GM18858 (cell line): ENCODE measurements around the gene INPP5K.
"Not testable (repeated sequence)": the region's sequence is repeated elsewhere in the genome, so short reads cannot be mapped to it uniquely, and the experiment has no call there.

Experiments
- ATAC-seq: cut with Tn5 transposase; IDR thresholded peaks from one replicate; pipeline ENCODE4 v1.9.1; 2021; ENCODE audit not compliant: unreplicated experiment

The INPP5K gene

DNA sequence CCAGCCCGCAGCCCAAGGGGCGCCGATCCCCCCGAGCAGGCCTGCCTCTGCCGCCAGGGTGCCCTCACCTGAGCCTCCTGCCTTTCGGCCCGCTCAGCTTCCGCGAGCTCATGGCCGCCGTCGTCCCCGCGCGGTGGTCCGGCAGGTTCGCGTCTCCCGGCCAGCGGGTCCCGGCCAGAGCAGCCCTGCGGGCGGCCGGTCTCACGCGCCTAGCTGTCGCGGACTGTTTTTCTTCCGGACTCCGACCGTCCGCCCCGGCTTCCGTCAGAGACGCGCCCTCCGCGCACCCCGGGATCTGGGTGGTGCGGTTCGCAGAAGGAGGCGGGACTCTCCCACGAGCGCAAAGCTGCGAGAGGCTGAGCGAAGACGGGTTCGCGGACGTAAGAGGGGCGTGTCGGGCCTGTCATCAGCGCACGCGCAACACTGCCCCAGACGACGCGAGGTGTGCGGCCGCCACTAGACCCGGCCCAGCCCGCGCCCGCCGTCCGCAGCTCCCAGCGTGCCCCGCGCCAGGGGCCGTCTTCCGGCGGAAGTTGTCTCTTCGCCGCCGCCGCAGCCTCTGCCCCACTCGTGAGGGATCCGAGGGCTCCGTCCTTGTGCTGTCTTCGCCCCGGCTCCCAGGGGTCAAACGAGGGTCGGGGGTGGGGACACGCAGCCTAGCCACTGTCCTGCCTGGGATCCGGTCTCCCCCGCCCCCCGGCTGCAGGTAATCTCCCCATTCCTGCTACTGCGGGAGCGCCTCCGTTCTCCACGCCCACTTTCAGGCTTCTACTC is at the start of gene INPP5K:
INPP5K (minus strand) TSS at position 225 of the 774 bp plus-strand sequence; CDS start at position 112, 113 bp downstream.
- peak; percentile 80 for ATAC-seq

DNA sequence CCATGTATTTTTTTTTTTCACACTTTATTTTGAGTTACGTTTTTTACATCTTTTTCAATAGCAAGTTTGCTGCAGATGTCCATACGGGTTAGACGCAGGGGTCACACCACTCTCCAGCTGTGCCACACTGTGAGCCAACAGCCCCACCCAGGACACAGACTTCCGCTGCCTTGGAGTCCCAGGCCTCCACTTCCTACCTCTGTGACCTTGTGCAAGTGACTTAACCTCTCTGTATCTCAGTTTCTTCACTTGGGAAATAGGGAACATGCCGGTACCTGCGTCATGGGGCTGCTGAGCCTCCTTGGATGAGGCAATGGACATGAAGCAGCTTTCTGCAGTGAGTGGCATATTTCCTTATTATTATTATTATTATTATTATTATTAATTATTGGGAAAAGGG is 49.5 kb upstream of the INPP5K start:
- no peak for ATAC-seq

DNA sequence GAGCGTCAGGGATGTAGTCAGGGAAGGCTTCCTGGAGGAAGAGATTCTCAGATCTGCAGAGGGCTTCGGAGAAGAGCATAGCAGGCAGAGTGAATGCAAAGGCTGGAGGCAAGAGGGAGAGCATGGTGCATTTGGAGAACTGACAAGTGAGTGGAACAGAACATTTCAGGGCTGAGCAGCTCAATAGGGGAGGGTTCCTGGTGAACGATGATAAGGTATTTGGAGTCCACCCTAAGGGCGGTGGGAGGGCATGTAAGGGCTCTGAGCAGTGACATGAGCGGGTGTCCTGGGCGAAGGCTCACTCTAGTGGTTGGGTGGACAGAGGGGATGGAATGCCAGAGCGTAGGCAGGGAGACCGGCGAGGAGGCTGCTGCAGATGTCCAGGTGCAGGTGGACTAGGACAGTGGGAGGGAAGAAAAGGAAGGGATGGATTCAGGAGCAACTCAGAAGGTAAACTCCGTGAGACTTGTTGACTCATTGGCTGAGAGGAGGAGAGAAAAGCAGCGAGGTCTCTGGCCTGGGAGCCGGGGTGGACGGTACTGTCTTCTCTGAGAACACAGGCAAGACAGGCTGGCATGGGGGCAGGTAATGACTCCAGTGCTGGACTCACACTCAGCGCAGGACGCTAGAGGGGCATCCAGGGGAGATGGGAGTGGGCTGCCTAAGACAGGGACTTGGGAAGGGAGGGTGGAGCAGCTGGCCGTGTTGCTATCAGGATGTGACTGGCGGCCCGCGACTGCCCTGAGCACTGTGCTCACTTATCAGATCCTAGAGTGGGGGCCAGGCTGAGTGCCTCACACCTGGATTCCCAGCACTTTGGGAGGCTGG is 47.6 kb upstream of the INPP5K start:
- ATAC-seq, result no peak

DNA sequence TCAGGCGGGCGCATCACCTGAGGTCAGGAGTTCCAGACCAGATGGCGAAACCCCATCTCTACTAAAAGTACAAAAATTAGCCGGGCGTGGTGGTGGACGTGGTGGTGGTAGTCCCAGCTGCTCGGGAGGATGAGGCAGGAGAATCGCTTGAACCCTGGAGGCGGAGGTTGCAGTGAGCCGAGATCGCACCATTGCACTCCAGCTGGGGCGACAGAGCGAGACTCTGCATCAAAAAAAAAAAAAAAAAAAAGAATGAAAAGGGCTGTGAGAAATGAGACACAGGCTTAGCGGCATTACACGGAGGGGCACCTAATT is 47.0 kb upstream of the INPP5K start:
- ATAC-seq, result not testable (repeated sequence)

DNA sequence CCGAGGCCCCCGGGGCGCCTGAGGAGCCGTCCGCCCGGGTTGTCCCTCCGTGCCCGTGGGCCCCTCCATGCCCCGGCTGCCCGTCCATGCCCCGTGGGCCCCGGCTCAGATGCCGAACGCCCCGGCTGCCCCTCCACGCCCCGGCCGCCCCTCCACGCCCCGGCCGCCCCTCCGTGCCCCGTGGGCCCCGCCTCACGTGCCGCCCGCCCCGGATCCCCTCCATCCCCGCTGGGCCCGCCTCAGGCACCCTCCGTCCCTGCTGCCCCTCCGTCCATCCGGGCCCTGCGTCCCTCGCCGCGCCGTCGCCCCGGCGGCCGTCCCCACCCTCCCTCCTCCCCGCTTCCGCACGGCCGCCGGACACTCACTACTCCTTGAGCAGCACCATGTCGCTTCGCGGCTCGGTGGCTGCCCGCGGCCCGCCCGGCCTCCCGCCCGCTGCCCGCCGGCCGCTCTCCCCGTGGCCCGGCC is 45.8 kb upstream of the INPP5K start:
- ATAC-seq, result peak; percentile 24

DNA sequence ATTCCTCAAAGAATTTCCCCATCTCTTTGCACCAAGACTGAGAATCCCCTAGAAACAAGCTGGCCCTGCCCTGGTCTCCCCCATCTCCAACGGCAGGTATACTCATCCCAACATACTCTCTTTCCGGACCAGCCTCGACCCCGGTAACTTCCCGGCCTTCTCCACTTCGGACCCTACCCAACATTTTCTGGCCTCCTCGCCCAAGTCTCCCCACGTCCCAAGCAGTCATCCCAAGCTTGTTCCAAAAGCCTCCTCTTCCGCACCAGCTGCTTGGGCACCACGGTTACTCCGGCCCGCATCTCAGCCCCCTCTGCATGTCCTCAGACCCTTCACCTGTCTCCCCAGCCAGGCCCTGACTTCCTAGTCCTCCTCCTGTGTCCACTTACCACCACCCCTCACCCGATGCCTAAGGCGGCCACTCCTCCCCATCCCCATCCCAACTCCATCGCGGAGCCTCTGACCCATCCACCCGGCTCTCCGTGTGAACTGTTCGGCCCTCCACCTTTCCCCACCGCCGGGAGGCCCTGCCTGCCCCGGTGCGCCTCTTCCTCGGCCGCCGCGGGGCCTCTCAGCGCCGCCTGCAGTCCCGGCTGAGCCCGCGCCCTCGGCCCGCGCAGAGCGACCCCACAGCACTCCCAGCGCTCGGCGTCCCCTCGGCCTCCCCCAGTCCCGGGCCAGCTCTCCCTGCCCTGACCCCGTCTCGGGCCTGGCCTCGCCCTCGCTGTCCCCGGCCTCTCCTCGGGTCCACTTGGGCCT is 45.2 kb upstream of the INPP5K start:
- ATAC-seq, result no peak

DNA sequence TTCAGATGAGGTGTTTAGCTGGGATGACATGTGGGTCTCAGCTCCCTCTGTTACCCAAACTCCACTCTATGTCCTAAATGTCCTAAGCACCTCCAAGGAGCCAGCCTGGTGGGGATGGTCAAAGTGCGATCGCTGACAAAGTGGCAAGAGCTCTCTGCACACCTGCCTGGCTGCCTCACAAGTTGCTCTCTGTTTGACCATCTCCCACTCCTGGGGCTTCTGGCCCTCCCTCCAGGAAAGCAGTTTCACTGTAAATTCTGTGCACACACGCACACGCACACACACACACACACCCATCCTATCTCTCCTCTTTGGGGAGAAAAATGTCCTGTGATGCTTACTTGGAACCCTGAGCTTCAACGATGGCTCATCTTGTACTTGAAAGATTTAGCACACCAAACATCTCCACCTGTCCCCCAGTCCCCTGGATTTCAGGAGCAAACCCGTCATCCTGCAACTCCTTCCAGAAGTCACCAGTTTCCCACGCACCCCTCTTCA is 44.5 kb upstream of the INPP5K start:
- no peak for ATAC-seq

DNA sequence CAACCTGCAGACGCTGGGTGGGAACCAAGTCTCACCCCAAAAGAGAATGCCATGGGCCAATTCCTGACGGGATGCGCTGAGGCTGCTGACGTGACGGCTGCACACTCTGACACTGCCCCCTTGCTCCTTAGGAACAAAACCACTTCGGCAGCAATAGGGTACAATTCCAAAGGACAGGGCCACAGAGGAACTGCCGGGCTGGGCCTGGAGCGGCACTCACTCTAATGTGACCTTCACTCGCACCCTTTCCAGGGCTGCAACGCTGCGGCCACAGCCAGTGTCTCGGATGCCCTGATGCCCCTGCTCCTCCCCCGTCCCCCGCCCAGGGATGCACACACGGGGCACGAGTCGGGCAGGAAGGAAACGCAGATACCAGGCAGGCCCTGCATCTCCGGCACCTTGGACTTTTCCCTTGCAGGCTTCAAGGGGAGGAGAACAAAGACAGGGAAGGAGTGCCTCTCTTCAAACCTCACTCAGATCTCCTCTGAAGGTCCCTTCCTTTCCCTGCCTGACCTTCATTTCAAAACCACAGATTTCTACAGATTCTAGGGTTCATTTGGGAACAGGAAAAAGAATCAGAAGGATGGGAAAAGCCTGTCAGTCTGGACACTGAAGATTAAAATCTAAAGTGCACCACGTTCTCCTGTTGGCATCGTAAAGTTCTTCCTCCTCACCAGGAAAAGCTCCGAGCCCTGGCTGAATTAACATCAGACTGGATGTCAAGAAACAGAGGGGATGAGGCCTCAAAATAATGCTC is 43.9 kb upstream of the INPP5K start:
- ATAC-seq, result no peak

DNA sequence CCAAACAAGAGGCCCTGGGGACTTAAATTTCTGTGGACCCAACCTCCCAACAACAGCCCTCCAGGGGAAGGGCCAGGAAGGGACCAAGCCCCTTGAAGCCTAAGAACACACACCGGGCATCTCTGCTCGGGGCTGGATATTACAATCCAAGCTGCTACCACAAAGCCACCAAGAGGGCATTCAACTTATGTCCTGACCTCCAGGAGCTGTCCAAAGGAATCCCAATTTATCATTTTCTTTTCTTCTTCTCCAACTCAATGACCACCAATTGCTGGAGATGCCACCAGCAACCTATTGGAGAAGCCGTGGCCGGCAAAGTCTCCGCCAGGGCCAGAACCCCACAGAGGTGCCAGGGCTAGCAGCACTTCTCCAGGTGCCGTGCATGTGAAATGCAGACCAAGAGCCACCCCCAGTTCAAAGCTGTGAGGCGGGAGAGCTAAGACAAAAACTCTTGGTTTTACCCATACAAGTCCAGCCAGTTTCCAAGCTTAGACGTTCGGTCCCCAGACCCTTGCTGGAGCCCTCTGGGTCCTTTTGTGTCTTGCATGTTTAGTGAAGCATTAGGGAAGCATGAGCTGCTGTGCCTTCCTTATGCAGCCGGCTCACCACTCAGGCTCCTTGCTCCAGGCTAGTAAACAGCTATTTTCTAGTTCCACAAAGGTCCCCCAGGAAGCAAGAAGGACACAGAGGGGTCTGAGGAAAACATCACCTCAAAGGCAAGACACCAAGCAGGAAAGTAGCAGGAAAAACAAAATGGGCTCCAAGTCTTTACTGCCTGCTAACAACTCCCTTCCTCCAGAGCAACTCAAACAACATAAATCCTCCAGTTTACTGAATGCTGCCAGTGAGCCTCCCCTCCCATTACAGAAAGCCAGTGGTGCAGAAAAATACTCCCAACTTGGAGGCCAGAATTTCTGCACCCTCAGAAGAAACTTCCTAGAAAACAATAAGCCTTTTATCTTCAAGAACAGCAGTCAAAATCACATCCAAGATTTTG is 42.9 kb upstream of the INPP5K start:
- ATAC-seq, result no peak

DNA sequence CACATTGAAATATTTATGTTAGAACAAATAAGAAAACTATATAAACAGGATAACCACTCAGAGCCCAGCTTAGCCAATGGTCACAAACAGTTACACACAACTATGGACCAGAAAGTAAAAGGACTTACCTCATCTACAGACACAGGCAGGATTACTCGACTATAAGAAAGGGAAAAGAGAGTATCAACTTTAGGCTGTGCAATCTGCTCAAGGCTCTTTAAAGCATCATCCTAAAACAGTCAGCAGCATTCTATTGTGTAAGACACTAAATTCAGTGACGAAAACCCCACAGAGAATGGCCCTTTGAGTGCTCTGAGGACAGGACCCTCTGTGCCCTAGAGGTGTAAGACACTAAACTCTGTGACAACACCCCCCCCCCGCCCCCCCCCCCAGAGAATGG is 42.0 kb upstream of the INPP5K start:
- no peak for ATAC-seq

DNA sequence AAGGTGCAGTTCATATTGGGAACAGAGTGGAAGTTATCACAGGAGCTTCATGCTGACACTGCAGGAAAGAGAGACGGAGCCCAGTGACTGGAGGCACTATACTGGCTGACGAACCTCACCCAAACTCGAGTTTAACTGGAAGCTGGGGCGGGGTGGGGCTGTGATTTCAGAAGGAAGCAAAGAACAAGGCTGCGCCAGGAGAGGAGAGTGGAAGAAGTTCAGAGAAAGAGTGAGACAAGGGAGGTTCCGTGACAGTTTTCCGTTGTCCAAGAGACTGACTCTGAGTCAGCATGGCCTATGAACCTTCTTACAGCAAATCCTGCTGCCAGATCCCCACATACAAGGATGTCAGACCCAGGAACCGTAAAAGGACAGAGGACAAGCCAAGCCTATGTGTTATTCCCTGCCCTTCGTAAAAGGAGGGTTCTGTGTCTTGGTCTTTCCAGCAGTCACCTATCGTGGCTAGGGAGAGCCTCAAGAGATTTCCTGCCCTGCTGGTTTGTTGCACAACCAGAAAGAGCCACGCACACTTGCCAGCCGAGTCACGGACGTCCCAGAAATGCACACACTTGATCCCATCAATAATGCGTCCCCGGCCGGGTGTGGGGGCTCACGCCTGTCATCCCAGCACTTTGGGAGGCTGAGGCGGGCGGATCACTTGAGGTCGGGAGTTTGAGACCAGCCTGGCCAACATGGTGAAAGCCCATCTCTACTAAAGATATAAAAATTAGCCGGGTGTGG is 41.1 kb upstream of the INPP5K start:
- ATAC-seq, result no peak

DNA sequence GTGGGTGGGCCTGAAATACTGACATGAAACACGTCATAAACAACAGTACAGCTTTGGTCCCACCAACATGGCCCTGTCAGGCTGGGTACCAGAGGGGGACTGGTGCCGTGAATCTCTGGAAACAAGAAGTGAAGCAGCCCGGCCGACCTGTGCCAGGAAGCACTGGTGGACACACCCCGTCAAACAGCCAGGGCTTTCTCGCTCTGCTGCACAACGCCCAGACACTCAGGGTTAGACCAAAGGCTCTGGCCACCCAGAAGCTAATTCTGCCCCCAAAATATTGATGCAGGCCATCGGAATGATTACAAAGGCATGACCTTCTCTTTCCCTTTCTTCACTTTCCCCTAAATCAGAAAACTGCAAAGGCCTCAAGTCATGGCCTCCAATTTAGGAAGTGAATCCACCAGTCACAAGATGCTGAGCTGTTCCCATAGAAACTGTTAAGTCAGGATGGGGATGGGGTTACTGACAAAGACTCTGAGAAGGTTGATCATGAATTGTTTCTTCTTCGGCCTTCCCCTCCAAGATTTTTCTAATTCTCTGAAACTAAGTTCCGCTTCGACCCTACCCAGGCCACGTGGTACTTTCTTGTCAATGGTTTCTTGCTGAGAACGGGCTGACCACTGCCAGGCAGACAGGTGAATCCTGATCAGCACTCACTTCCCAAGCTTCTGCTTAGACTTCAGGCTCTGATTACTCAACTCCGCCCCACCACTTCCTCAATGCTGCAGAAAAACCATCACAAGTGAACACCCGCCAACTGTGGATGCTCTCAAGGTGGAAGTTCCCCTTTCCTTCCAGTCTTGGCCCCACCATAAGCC is 39.4 kb upstream of the INPP5K start:
- ATAC-seq, result no peak

DNA sequence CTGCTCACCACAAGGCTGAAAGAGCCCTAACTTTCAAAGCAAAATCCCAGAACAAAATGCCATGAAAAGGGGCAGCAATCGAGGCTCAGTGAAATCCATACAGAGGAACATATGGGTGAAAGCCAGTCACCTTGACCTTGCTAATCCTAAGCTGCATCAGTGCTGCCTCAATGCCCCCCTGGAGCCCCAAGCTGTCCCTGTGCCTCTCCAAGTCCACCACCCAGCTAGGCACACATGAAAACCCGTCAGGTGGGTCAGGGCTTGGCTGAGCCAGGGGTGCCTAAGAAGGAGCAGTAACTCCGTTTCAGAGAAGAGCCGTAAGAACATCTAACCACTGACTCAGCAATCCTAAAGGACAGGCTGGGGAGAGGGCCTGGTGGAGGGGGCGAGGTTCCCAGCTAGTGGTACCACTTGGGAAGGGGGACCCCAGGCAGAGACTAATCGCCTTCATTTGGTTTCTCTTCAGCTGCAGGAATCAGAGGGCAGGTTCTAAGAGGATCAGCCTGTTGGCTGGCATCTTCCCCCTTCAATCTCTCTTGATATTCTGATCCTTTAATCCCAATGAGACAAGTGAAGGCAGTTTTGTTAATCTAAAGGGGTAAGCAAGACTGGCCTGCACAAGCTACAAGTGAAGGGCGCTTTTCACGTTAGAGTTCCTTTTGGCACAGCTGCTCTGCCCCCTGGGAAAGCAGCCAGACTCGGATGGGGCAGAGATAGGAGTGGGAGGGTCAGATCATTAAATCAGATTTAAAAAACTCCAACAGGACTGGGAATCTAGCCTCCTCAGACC is 38.5 kb upstream of the INPP5K start:
- ATAC-seq, result no peak

DNA sequence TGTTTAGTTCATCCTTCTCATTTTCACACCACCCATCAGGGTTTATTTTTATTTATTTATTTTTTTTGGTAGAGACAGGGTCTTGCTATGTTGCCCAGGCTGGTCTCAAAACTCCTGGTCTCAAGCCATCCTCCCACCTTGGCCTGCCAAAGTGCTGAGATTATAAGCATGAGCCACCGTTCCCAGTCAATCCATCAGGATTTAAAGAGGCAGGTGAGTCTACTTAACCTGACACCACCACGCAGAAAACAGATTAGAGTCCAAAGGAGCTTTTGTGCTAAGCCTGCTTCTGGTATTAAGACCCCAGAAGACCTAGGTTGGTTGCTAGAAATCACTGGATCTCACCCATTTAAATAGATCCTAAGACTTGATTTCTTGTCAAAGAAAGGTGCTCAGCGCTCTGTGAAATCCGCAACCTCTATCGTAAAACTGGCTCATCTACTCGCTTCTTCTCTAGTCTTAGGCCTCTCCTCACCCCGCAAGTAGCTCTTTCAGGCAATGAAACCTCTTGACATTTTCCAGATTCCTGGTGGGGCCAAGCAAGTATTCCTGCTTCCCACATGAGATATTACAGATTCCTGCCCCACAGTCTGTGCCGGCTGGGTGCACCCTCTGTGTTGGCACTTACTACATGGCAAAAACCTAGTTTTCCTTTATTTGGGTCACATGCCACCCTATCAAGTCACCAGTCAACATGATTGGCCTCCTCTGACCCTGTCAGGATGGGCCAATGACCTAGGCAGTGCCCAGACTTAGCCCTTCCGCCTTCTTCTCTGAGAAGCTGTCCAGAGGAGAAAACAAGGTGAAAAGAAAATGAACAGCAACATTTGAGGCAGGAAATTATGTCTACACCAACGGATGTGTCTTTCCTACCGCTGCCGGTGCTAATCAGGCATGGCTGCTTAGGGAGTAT is 37.2 kb upstream of the INPP5K start:
- no peak for ATAC-seq

DNA sequence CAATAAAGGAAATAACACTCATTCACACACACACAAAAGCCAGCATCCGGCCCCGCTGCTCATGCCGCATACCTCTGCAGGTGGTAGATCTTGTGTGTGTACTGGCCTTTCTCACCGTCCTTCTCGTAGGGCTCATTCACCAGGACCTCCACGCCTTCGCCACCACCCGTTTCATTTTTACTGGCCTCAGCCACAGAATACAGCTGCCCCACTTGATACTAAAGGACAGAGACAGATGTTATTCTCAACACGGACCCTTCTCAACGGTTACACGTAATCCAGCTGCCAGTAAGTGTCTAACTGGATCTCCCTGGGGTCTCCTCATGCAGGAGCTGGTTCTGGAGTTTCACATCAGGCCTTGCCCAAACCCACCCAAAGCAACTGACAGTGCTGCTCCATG is 36.5 kb upstream of the INPP5K start:
- no peak for ATAC-seq

DNA sequence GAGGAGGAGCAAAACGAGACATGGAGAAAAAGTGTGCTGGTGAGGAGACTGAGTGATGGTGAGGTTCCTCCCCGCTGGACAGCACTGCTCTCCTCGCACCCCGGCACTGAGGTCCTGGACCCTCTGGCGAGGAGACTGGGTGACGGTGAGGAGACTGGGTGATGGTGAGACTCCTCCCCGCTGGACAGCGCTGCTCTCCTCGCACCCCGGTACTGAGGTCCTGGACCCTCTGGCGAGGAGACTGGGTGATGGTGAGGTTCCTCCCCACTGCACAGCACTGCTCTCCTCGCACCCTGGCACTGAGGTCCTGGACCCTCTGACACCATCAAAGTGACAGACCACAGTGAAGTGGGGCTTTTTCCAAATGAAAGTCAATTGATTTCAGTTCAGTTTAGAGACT is 35.3 kb upstream of the INPP5K start:
- no peak for ATAC-seq
